H1 (cell line): Measurements from ENCODE around the gene SEMA6A.

Experiments
- BACH1 ChIP-seq: IDR thresholded peaks from 2 replicates; pipeline ENCODE4 v1.6.1; 2012; ENCODE audit warnings: low read length, improper control_type of control experiment
- CHD2 ChIP-seq: IDR thresholded peaks from 2 replicates; pipeline ENCODE4 v1.6.1; 2012; ENCODE audit warnings: low read length, improper control_type of control experiment
- CREB1 ChIP-seq: IDR thresholded peaks from 2 replicates; pipeline ENCODE4 v1.6.1; 2012; ENCODE audit warnings: inconsistent platforms
- EGR1 ChIP-seq: IDR thresholded peaks from 2 replicates; pipeline ENCODE4 v1.6.1; 2011; ENCODE audit warnings: low read depth, low read length, borderline replicate concordance
- POLR2AphosphoS5 ChIP-seq: IDR thresholded peaks from 2 replicates; pipeline ENCODE4 v1.6.1; 2011; ENCODE audit warnings: low read depth, low read length
- RAD21 ChIP-seq, 2 experiments: IDR thresholded peaks in 1 of 2; conservative IDR thresholded peaks in 1 of 2; 2 replicates each; pipeline ENCODE4 v1.6.1; 2011; ENCODE audit warnings: low read depth in 2 of 2, low read length in 2 of 2, improper control_type of control experiment in 1 of 2, inconsistent platforms in 1 of 2, mild to moderate bottlenecking in 1 of 2, moderate library complexity in 1 of 2
- RFX5 ChIP-seq: IDR thresholded peaks from 2 replicates; pipeline ENCODE4 v1.6.1; 2011; ENCODE audit warnings: low read depth, low read length, improper control_type of control experiment, borderline replicate concordance
- SUZ12 ChIP-seq: fragments of 200-600 bp; sonication (generic); IDR thresholded peaks from 2 replicates; pipeline ENCODE4 v1.6.1; 2012; ENCODE audit warnings: mild to moderate bottlenecking, inconsistent platforms, low read length, moderate library complexity, mixed read lengths
- TF ChIP-seq, protein P1 (sequence below), 3 experiments: IDR thresholded peaks; 1 replicate in 2 of 3; 2 replicates in 1 of 3; pipeline versions ENCODE4 v1.5.1 to v1.6.1; 2011; ENCODE audit warnings: low read length in 3 of 3, mild to moderate bottlenecking in 3 of 3, inconsistent platforms in 2 of 3, low read depth in 1 of 3, moderate library complexity in 1 of 3; ENCODE audit not compliant: insufficient read depth in 1 of 3; ENCODE audit errors: control extremely low read depth in 1 of 3

DNA sequence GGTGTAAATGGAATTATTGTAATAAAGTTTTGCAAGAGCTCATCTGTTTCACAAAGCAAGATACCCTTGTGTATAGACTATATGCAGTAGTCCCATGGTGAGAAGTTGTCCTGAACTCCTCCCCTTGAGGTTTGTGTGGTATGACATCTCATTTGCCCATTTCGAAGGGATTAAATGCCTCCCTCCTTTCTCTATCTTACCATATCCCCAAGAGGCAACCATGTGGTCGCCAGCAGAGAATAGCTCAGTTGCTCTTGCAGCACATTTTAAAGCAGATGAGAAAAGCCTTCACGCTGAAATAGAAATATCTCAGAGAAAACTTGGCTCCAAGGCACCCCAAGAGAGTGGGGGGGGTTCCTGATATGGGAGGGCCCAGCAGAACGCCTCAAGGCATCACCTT lies 4.6 kb downstream of the SEMA6A start:
- TF ChIP-seq BACH1 (no peak), RAD21 (IDR thresholded peaks at IDR 0.05 in 1 of 2, conservative IDR thresholded peaks at IDR 0.05 in 1 of 2; ENCODE audit: low read depth in 2 of 2, low read length in 2 of 2) (no peak), RFX5 (no peak), EGR1 (no peak), SUZ12 (no peak), POLR2AphosphoS5 (no peak), CHD2 (no peak), CREB1 (no peak)
- TF ChIP-seq, protein P1, sequence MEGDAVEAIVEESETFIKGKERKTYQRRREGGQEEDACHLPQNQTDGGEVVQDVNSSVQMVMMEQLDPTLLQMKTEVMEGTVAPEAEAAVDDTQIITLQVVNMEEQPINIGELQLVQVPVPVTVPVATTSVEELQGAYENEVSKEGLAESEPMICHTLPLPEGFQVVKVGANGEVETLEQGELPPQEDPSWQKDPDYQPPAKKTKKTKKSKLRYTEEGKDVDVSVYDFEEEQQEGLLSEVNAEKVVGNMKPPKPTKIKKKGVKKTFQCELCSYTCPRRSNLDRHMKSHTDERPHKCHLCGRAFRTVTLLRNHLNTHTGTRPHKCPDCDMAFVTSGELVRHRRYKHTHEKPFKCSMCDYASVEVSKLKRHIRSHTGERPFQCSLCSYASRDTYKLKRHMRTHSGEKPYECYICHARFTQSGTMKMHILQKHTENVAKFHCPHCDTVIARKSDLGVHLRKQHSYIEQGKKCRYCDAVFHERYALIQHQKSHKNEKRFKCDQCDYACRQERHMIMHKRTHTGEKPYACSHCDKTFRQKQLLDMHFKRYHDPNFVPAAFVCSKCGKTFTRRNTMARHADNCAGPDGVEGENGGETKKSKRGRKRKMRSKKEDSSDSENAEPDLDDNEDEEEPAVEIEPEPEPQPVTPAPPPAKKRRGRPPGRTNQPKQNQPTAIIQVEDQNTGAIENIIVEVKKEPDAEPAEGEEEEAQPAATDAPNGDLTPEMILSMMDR (IDR thresholded peaks at IDR 0.05; ENCODE audit: control extremely low read depth in 1 of 3, insufficient read depth in 1 of 3, low read depth in 1 of 3, low read length in 3 of 3) = no peak
